GM20431 (cell line): ENCODE data around the gene HNRNPA2B1.

Source experiments
- in situ Hi-C: fragments of 300-500 bp; cut with MseI, MboI; formaldehyde crosslinking; loops from one replicate; pipeline ENCODE4 v1.15.0; 2020; ENCODE audit warnings: low sequenced_read_pairs; ENCODE audit not compliant: unreplicated experiment

HNRNPA2B1 gene

DNA sequence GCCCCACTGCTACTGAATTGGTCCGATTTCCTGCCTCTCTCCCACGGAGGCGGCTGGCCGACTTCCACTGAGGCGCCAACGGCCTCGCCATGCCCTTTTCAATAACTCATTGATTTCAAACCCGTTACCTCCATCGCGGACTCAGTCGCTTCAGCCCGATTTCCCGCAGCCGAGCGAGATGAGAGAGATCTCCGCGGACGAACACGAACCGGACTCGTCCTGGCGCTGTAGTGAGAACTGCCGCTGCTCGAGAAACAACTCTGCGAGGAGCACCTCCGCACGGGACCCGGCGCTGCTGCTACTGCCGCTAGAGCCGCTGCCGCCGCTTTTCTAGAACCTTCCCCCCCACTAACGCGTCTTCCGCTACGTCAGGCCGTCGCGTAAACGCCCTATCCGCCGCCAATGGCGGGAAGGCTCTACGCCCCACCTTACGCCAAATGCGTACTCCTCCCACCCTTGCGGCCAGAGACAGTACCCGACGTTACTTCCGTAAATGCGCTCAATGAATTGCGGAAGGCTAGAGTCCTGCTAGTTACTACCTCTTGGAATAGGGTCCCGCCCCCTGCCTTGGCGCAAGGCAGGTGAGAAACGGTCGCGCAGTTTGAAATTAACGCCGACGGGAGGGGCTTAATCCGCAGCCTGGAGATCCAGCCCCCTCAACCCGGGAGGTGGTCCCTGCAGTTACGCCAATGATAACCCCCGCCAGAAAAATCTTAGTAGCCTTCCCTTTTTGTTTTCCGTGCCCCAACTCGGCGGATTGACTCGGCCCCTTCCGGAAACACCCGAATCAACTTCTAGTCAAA lies at the start of gene HNRNPA2B1:
Gene HNRNPA2B1, minus strand, starts transcription at position 303 of the 803 bp plus-strand sequence. Its CDS starts 169 bp downstream, at position 134.
- in situ Hi-C loops: no loop called here

GRCh38 chr7:26250239-26250638 lies 49.7 kb upstream of the HNRNPA2B1 start:
- in situ Hi-C loops: no loop called here

GRCh38 chr7:26245150-26245549 lies 44.6 kb upstream of the HNRNPA2B1 start:
- in situ Hi-C loops: no loop called here

GRCh38 chr7:26238032-26238431 lies 37.5 kb upstream of the HNRNPA2B1 start:
- in situ Hi-C loops: no loop called here

GRCh38 chr7:26237035-26237807 lies 36.7 kb upstream of the HNRNPA2B1 start:
- in situ Hi-C loops: no loop called here

DNA sequence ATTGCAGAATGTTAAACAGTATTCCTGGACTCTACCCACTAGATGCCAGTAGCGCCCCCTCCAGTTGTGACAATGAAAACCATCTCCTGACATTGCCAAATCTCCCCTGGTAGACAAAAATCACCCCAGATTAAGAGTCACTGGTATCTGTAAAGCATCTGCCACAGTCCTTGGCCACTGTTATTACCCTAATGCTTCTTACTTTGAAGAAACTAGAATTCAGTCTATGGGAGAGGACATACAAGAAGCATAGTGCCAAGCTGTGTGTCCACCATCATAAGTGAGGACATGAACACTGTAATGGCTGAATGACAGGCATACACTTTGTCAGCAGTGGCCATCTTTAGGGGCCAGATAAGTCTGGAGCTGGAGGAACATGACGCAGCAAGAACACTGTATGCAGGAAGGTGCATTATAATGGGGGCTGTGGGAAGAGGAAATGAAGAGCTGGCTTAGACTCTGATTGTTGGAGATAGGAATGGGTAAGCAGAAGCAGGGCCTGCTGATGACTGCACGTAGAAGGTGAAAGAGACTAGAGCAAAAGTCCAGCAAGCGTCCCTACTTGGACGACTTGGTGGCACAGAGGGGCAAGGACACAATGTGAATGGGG lies 33.5 kb upstream of the HNRNPA2B1 start:
- in situ Hi-C loops: no loop called here

GRCh38 chr7:26227987-26228386 lies 27.4 kb upstream of the HNRNPA2B1 start:
- in situ Hi-C loops: no loop called here

DNA sequence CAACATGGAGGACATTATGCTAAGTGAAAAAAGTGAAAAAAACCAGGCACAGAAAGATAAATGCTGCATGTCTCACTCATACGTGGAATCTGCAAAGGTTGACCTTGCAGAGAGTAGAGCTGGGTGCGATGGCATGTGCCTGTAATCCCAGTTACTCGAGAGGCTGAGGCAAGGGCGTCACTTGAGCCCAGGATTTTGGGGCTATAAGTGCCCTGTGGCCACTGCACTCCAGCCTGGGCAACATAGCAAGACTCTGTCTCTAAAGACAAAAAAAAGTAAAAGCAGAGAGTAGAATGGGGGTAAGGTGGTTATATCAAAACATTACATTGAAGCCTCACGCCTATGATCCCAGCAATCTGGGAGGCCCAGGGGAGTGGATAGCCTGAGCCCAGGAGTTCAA lies 23.8 kb upstream of the HNRNPA2B1 start:
- in situ Hi-C loops: no loop called here

DNA sequence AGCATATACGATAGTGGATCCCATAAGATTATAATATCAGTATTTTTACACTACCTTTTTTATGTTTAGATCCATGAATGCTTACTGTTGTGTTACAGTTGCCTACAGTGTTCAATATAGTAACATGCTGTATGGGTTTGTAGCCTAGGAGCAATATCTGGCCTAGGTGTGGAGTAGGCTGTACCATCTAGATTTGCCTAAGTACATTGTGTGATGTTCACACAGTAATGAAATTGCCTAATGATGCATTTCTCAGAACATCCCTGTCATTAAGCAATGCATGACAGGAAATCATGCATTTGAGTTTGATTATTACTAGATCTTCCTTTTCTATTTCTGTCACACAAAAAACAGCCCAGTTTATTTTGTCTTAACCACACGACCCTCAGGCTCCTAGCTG lies 15.5 kb upstream of the HNRNPA2B1 start:
- in situ Hi-C loops: no loop called here

- in situ Hi-C loops: no loop called here
Observed at GRCh38 chr7:26213807-26214515, 13.4 kb upstream of the HNRNPA2B1 start.

- in situ Hi-C loops: no loop called here
Observed at GRCh38 chr7:26212921-26213718, 12.6 kb upstream of the HNRNPA2B1 start.

- in situ Hi-C loops: no loop called here
Observed at GRCh38 chr7:26208040-26208439, 7.5 kb upstream of the HNRNPA2B1 start.

- in situ Hi-C loops: no loop called here
Observed at GRCh38 chr7:26203016-26203415, 2.5 kb upstream of the HNRNPA2B1 start.

DNA sequence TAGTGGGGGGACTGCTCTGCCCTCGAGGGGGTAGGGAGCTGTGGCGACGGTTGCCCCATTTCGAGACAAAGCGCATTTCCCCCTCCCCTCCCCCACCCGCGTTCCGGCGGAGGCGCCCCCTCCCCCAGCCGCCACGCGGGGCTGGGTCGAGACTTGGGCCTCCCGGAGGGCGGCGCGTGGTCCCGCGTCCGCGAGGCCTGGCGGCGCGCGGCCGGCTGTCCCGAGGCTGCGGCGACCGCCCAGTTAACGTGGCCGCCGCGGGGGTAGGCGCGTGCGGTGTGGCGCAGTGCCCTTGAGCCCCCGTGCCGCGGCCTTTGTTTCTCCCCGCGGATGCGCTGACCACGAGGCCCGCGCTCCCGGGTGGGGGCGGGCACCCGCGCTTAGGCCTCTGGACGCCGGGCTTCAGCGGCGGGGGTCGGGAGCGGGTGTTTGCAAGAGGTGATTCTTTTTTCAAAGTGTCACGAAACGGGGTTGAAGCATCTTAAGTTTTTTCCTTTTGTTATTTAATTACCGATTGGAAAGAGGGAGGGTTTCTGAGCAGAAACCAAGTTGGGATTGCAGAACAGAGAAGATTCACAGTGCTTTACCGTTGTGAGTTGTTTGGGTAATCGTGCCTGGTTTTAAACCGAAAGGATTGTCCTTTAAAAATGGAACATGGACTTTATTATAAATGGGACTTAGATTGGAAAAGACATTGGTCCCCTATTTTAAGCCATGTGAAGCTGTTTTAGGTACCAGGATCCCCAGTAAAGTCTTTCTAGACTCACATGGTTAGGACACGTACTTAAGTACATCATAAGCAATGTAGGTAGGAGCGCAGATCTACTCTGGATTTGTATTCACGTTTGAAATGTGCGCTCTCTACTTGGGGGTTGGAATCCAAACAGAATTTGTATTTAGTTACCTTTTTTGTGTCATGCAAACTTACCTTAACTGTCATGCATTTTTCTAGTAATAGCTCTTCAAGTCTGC lies 1.8 kb upstream of the HNRNPA2B1 start:
- in situ Hi-C loops: no loop called here

DNA sequence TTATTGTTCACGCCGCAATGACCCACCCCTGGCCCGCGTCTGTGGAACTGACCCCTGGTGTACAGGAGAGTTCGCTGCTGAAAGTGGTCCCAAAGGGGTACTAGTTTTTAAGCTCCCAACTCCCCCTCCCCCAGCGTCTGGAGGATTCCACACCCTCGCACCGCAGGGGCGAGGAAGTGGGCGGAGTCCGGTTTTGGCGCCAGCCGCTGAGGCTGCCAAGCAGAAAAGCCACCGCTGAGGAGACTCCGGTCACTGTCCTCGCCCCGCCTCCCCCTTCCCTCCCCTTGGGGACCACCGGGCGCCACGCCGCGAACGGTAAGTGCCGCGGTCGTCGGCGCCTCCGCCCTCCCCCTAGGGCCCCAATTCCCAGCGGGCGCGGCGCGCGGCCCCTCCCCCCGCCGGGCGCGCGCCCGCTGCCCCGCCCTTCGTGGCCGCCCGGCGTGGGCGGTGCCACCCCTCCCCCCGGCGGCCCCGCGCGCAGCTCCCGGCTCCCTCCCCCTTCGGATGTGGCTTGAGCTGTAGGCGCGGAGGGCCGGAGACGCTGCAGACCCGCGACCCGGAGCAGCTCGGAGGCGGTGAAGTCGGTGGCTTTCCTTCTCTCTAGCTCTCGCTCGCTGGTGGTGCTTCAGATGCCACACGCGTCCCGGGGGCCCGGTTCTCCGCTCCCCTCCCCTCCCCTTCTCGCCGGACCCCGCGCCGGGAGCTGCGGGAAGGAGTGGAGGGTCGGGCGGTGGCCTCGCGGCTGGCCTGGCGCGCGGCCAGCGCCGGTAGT lies 887 bp upstream of the HNRNPA2B1 start, which contains the start of gene CBX3:
Gene CBX3, plus strand, starts transcription at position 499 of the 772 bp plus-strand sequence. CDS start 1,254 bp downstream, outside the sequence.
- in situ Hi-C loops: no loop called here

GRCh38 chr7:26200038-26200443 lies 505 bp downstream of the HNRNPA2B1 start:
- in situ Hi-C loops: no loop called here

- in situ Hi-C loops: loop anchor here (25.0 kb wide), 1 partner anchor 112 kb away; no protein-coding TSS in a partner anchor
Observed at GRCh38 chr7:26199301-26200037, 1.1 kb downstream of the HNRNPA2B1 start.
